Osteocyte (in vitro differentiated cells): ENCODE results near the gene CHAT. TPM values are rescaled to one million over a fixed set of nuclear protein-coding genes. Genes with fewer than 3 reads are reported as not detected.
A peak's percentile ranks its signal among the peaks of the same experiment; 100 is the strongest.

ENCODE experiments used
- DNase-seq: peaks from one replicate; pipeline ENCODE4 v3.0.0; 2021; ENCODE audit warnings: mixed read lengths; ENCODE audit not compliant: unreplicated experiment; ENCODE audit errors: extremely low spot score
- H3K27ac Mint-ChIP-seq: one replicate; pipeline ENCODE4 v1.8.0; 2021; ENCODE audit warnings: mild to moderate bottlenecking, mixed read lengths; ENCODE audit not compliant: unreplicated experiment
- H3K27me3 Mint-ChIP-seq: one replicate; pipeline ENCODE4 v1.8.0; 2021; ENCODE audit warnings: mixed read lengths; ENCODE audit not compliant: unreplicated experiment
- H3K36me3 Mint-ChIP-seq: one replicate; pipeline ENCODE4 v1.8.0; 2021; ENCODE audit warnings: mixed read lengths; ENCODE audit not compliant: unreplicated experiment
- H3K4me1 Mint-ChIP-seq: one replicate; pipeline ENCODE4 v1.8.0; 2021; ENCODE audit warnings: mixed read lengths; ENCODE audit not compliant: unreplicated experiment
- H3K4me3 Mint-ChIP-seq: one replicate; pipeline ENCODE4 v1.8.0; 2021; ENCODE audit warnings: mild to moderate bottlenecking, moderate library complexity, mixed read lengths; ENCODE audit not compliant: unreplicated experiment
- H3K9me3 Mint-ChIP-seq: one replicate; pipeline ENCODE4 v1.8.0; 2021; ENCODE audit warnings: mixed read lengths; ENCODE audit not compliant: unreplicated experiment
- total RNA-seq: library from RNA; stranded (reverse); gene quantifications from 2 replicates; pipeline ENCODE4 v1.2.1, GENCODE V29; 2021
- TF ChIP-seq, protein P1 (sequence below): fragments of 200-600 bp; sonication (generic); IDR thresholded peaks from 2 replicates; pipeline ENCODE4 v1.5.0; 2021; ENCODE audit warnings: antibody characterized with exemption, mild to moderate bottlenecking, moderate library complexity

The CHAT gene
- total RNA-seq, 1 donor from 2014 or later: not detected

DNA sequence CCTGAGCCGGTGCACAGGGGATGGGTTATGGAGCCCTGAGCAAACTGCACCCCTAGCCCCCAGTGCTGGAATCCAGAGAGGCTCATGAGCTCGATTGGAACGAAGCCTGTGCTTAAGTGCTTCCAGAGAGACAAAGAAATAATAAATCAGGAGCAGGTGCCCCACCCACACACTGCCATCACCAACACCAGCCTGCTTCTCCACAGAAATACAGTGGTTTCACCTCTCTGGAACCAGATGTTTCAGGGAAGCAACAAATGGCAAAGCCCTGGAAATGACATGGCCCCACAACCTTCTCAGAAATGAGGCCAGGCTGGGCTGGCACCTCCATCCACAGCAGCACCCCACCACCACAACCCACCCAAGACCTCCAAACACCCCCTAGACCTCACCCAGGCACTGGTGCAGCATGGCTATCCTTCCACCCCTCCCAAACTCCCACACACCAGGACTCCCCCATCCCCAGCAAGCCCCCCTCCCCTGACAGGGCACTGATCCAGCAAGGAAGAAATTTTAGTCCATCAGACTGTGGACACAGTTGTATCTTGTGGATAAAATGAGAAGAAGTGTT lies 7.8 kb upstream of the CHAT start:
- Mint-ChIP-seq H3K4me1 (peaks cover 13% of the 10 kb centered on the region), H3K27ac (no peak overlapping the region)
- DNase-seq: peak; percentile 59

DNA sequence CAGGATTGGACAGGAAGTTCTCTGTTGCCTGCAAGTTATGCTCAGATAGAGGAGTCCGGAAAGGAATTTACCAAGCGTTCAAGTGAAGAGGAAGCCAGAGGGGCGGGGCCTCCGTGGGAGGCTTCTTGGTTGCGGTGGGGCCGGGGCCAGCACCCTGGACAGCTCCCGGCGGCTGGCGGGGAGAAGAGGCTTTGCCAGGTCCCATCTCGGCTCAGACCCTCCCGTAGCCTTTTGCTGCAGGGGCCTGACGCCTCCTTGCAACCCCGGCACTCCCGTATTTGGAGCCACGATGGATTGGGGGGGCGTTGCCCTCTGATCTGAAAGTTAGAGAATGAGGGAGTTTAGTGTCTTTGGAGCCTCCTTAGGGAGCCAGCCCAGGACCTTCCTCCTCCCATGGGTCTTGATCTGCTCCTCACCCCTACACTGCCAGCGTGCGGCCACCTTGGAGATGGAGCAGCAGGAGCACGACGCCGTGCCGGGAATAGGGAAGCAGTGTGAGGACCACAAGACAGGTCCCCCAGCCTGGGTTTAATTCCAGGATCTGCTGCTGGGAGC lies 6.8 kb upstream of the CHAT start:
- peaks cover 68% of the 10 kb centered on the region for H3K27me3 Mint-ChIP-seq
- no peak overlapping the region for H3K27ac Mint-ChIP-seq
- DNase-seq: peak; percentile 94
- H3K9me3 Mint-ChIP-seq: no peaks in the 10 kb centered on the region
- no peak overlapping the region for H3K4me3 Mint-ChIP-seq
- H3K4me1 Mint-ChIP-seq: peaks cover 16% of the 10 kb centered on the region
- peaks cover 1% of the 10 kb centered on the region for H3K36me3 Mint-ChIP-seq
- TF ChIP-seq, protein P1, sequence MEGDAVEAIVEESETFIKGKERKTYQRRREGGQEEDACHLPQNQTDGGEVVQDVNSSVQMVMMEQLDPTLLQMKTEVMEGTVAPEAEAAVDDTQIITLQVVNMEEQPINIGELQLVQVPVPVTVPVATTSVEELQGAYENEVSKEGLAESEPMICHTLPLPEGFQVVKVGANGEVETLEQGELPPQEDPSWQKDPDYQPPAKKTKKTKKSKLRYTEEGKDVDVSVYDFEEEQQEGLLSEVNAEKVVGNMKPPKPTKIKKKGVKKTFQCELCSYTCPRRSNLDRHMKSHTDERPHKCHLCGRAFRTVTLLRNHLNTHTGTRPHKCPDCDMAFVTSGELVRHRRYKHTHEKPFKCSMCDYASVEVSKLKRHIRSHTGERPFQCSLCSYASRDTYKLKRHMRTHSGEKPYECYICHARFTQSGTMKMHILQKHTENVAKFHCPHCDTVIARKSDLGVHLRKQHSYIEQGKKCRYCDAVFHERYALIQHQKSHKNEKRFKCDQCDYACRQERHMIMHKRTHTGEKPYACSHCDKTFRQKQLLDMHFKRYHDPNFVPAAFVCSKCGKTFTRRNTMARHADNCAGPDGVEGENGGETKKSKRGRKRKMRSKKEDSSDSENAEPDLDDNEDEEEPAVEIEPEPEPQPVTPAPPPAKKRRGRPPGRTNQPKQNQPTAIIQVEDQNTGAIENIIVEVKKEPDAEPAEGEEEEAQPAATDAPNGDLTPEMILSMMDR: no peak

More for the DNA sequence above, 7.8 kb upstream of the CHAT start:
- no peaks in the 10 kb centered on the region for H3K36me3 Mint-ChIP-seq
- H3K4me3 Mint-ChIP-seq: no peak overlapping the region
- H3K9me3 Mint-ChIP-seq: no peaks in the 10 kb centered on the region
- peaks cover 58% of the 10 kb centered on the region for H3K27me3 Mint-ChIP-seq
- TF ChIP-seq, protein P1: no peak

DNA sequence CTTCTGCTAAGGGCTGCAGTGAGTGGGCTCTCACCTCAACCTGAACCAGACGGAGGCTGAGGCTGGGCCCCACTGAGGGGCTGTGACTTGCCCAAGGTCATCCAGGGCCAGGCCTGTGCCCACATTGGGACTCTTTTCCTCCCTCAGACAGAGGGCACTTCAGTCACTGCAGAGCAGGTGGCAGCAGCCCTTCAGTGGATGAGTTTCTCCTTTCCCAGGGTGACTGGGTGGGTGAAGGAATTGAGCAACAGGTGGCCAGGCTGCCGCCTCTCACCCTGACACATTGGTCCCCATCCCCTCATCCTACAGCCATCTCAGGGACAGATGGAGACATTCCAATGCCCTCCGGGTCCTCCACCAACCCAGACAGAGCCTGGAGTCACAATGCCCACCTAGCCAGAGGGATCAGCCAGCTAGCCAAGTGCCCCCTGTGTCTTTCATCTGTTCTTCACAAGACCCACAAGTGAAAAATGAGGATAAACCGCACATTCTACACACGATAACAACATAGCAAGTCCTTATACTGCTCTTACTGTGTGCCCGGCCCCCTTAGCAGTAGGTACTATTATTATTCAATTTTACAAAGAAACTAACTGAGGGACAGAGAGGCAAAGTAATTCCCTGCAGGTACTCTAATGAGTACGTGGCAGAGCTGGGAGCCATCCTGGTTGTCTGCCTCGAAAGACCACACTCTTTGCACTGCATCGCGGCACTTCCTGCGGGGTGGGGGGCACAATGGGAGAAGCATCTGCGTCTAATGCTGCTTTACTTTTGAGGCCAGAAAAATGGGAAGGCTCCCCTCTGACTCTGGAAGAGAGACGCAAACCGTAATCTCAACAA lies 5.5 kb upstream of the CHAT start:
- Mint-ChIP-seq H3K36me3 (peaks cover 4% of the 10 kb centered on the region), H3K27me3 (peaks cover 75% of the 10 kb centered on the region), H3K9me3 (no peaks in the 10 kb centered on the region), H3K27ac (no peak overlapping the region), H3K4me3 (no peak overlapping the region), H3K4me1 (peaks cover 17% of the 10 kb centered on the region)
- no peak for DNase-seq
- TF ChIP-seq, protein P1: no peak

DNA sequence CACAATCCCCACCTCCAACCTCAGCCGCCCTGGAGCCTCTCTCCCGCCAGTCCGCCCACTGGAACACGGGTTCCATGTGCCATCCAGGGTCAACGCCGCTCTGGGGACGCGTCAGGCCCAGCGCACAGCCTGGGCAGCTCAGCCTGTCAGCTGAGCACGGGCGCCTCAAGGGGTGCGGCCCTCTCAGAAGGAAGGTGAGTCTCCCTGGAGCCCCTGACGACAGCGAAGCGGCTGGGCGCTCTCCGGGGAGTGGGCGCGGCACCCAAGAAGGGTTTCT lies 4.9 kb upstream of the CHAT start:
- Mint-ChIP-seq H3K36me3 (peaks cover 4% of the 10 kb centered on the region), H3K9me3 (no peaks in the 10 kb centered on the region), H3K4me3 (peak overlapping the region; percentile 57), H3K4me1 (peaks cover 21% of the 10 kb centered on the region), H3K27me3 (peaks cover 75% of the 10 kb centered on the region), H3K27ac (no peak overlapping the region)
- DNase-seq: no peak
- TF ChIP-seq, protein P1: no peak
